Omental fat pad (tissue), 4 donors: ENCODE results near the gene APOBR. TPM values are rescaled to one million over a fixed set of nuclear protein-coding genes. Genes with fewer than 3 reads are reported as not detected.
"Not testable (repeated sequence)": the region's sequence is repeated elsewhere in the genome, so short reads cannot be mapped to it uniquely, and the experiment has no call there.

Experiments used
- ATAC-seq: fragments of 150-250 bp; one replicate; pipeline ENCODE4 v1.9.1; 2016; ENCODE audit warnings: mild to moderate bottlenecking, moderate library complexity; ENCODE audit not compliant: low FRiP score
- DNase-seq: peaks from one replicate; pipeline ENCODE4 v3.0.0-alpha.2; 2019; ENCODE audit warnings: low spot score
- total RNA-seq, 4 donors: library from RNA; depleted of rRNA; stranded (reverse); fragments of >200 nt; gene quantifications; one replicate each; pipeline ENCODE4 v1.1.0, GENCODE V29; 2016
- TF ChIP-seq, protein P1 (sequence below), 3 donors: fragments of 450-650 bp; IDR thresholded peaks; one replicate each; pipeline ENCODE4 v1.5.1; 2016 to 2017; ENCODE audit warnings: antibody characterized with exemption in 3 of 3, mild to moderate bottlenecking in 3 of 3, moderate library complexity in 2 of 3

The APOBR gene, protein sequence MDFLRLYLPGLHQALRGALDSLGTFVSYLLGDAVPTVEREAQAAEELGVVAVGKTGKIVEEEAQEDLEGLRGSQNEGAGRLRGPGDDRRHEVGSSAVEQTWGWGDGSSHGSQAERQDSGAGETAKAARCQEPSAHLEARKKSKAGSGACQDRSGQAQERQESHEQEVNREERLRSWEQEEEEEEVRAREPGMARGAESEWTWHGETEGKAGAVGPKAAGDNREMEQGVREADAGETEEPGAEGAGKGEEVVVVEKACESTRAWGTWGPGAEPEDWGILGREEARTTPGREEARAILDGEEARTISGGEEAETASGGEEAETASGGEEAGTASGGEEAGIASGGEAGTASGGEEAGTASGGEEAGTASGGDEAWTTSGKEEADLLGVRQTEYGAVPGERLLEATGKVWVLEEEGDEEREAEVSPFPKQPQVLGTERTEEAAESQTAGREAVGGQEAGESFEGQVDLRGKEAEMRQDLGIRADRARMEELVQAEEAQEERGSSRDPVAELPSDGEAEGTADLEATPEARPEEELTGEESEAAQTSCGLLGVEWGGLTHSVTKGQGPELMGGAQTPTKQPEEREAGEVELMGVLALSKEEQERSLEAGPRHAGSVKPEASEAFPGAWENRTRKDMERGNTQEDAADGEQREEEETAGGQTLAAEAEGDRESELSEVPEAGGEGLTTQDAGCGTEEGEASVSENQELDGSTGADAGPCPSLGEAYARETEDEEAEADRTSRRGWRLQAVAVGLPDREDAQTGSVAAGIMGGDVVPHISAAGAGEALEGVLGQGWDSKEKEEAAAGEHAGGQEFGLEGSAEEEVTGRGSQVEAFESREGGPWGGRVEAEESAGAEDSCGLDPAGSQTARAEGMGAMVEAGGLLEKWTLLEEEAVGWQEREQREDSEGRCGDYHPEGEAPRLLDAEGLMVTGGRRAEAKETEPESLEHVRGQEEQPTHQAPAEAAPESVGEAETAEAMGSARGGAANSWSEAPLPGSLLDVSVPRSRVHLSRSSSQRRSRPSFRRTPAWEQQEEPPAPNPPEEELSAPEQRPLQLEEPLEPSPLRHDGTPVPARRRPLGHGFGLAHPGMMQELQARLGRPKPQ
- total RNA-seq: 10 to 100 TPM in 2 of 4 donors, 1 to 10 TPM in 2; 1.5 to 15.6 (median 7.6) TPM

DNA sequence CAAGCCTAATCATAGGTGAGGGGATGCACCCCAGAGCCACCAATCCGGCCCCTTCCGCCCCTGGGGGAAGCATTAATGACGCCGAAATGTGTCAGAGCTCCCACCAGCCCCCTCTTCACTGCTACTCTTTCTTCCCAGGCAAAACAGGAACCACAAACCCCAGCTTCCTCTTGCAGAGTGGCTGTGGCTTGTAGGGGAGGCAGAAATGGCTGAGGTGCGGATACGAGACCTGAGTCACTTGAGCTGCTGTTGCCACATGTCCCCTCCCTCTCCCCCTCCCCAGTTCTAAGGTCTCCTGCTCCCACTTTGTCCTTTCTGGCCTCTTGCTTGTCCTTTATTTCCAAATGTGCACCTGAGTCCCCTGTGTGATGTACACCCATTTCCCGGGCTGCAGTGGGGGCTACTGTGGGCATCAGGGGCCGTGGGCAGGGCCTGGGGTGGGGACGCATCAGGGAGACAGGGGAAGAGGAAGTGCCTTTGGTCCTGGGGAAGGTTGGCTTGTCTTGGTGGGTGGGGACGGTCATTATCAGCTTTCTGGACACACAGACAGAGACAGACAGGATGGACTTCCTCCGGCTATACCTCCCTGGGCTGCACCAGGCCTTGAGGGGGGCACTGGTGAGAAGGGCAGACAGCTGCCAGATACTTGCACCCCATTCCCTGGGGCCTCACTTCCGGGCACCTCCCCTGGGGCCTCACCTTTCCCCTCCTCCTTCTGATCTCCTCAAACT lies at the start of gene APOBR:
APOBR (plus strand) TSS at position 523 of the 731 bp plus-strand sequence; CDS start at position 562, 39 bp downstream.
- ATAC-seq: no peak
- DNase-seq: no peak
- TF ChIP-seq, protein P1, sequence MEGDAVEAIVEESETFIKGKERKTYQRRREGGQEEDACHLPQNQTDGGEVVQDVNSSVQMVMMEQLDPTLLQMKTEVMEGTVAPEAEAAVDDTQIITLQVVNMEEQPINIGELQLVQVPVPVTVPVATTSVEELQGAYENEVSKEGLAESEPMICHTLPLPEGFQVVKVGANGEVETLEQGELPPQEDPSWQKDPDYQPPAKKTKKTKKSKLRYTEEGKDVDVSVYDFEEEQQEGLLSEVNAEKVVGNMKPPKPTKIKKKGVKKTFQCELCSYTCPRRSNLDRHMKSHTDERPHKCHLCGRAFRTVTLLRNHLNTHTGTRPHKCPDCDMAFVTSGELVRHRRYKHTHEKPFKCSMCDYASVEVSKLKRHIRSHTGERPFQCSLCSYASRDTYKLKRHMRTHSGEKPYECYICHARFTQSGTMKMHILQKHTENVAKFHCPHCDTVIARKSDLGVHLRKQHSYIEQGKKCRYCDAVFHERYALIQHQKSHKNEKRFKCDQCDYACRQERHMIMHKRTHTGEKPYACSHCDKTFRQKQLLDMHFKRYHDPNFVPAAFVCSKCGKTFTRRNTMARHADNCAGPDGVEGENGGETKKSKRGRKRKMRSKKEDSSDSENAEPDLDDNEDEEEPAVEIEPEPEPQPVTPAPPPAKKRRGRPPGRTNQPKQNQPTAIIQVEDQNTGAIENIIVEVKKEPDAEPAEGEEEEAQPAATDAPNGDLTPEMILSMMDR (IDR thresholded peaks at IDR 0.05): no peak

DNA sequence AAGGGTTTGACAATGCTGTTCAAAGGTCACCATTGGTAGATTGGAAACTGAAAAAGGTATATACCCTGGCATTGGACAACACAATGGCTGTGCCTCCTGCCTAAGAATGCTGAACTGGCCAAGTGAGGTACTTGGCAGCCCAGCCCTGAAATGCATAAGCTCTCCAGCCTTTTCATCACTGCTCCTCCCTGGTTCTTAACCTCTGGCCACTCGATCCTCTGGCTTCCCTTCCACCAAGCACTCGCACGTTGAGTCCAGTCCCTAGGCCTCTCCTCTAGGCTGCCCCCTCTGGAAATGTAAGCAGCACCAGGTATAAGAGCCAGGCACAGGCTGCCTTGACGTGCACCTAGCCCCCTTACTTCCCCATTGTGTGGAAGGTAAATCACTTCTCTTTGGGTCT lies 48.1 kb upstream of the APOBR start:
- not testable (repeated sequence) for ATAC-seq, DNase-seq

DNA sequence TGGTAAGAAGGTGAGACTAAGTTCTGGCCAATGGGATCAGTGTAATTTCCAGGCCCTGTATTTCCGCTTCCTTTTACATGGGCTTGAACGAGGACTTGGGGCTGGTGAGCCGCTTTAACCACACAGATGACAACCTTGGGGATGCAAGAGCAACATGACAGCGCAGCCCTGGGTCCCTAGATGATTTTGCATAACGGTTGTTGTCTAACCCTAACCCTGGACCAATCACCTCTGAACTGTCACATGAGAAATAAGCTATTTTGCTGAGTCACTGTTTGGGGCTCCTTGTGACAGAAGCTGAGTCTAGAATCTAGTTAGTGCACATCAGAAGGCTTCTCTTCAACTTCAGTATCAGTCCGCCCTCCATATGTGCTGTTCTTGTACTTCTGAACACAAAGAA lies 47.4 kb upstream of the APOBR start:
- not testable (repeated sequence) for ATAC-seq, DNase-seq

DNA sequence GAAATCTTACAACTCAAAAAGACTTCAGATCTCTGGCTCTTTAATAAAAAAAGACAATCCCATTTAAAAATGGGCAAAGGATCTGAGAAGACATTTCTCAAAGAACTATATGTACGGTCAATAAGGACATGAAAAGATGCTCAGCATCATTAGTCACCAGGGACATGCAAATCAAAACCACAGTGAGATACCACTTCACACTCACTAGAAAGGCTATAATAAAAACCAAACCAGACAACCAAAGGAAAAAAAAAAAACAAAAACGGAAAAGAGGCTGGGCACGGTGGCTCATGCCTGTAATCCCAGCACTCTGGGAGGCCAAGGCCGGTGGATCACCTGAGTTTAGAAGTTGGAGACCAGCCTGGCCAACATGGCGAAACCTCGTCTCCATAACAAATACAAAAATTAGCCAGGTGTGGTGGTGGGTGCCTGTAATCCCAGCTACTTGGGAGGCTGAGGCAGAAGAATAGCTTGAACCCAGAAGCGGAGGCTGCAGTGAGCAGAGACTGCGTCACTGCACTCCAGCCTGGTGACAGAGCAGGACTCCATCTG lies 20.7 kb upstream of the APOBR start:
- DNase-seq (no peak), ATAC-seq (no peak)
- TF ChIP-seq, protein P1 (IDR thresholded peaks at IDR 0.05): no peak

DNA sequence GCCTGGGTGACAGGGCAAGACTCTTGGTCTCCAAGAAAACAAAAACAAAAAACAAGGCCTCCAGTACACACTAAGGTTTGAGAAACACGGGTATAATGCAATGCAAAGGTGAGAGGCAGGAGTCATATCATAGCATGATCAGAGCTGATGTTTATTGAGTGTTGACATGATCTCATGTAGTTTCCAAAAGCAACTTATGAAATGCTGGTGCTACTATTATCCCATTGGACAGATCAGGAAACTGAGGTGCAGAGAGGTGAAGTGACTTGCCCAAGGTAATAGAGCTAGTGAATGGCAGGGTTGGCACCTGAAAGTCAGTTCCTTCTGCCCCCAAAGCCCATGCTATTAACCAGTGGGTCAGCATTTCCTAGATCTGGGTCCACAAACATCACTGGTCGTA lies 19.2 kb upstream of the APOBR start:
- DNase-seq (no peak), ATAC-seq (no peak)
- TF ChIP-seq, protein P1 (IDR thresholded peaks at IDR 0.05): no peak

DNA sequence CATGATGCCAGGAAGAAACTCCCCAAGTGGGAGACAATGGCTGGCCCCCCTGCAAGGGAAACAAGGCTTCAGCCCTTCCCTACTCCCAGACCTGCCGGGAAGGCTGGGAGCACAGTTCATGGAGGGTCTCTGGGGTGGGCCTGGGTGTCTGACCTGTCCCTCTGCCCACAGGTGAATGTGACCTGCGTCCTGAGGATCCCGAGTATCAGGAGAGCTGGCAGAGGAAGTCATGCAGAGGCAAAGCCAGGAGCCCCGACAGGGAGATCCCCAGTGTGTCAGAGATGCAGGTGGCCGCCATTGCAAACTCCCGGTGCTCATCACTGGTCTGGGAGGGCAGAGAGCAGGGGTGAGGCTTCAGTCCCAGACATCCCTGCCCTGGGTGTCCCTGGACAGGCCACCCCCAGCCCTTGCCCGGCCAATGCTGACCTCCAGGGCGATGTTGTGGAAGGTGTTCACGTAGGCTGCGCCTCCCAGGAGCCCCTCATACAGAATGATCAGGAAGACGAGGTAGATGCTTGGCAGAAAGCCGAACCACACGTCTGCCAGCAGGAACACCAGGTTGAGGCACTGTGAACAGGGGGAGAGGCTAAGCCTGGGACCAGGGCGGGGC lies 17.0 kb upstream of the APOBR start:
- no peak for ATAC-seq
- TF ChIP-seq, protein P1 (IDR thresholded peaks at IDR 0.05): no peak
- no peak for DNase-seq

DNA sequence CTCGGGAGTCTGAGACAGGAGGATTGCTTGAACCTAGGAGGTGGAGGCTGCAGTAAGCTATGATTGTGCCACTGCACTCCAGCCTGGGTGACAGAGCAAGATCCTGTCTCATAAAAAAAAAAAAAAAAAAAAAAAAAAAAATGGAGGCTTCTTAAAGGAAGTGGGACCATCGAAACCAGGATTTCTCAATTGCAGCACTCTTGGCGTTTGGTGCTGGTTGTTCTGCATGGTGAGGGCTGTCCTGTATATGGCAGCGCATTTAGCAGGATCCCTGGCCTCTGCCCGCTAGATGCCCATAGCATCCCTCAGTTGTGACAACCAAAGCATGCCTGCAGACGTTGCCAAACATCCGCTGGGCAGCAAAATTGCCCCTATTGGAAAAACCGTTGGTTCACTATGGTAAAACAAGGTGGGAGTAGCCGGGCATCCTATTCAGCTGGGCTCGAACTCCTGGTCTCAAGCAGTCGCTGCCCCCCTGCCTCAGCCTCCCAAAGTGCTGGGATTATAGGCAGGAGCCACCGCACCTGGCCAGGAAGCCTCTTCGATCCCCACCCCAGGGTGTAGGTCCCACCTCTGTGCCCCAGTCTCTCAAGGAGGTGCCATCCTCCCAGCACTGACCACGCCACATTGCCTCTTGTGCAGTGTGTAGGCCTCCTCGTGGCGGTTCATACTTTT lies 15.8 kb upstream of the APOBR start:
- TF ChIP-seq, protein P1 (IDR thresholded peaks at IDR 0.05): no peak
- DNase-seq (no peak), ATAC-seq (no peak)
